HepG2 (cell line): ENCODE measurements around the gene PPP1R12C. TPM values are rescaled to one million over a fixed set of nuclear protein-coding genes. Genes with fewer than 3 reads are reported as not detected.

Experiments used
- DPF2 ChIP-seq: sonication (generic); formaldehyde crosslinking; IDR thresholded peaks from 2 replicates; pipeline ENCODE4 v1.4.0; 2020; ENCODE audit warnings: mild to moderate bottlenecking, low read depth, missing genetic modification reagents, borderline replicate concordance
- DR1 ChIP-seq: sonication (generic); formaldehyde crosslinking; IDR thresholded peaks from 2 replicates; pipeline ENCODE4 v1.8.0; 2021; ENCODE audit warnings: mild to moderate bottlenecking, missing genetic modification reagents, inconsistent platforms
- HES4 ChIP-seq: sonication (generic); formaldehyde crosslinking; IDR thresholded peaks from 2 replicates; pipeline ENCODE4 v1.9.0; 2021; ENCODE audit warnings: mild to moderate bottlenecking, missing genetic modification reagents, borderline replicate concordance
- HMG20B ChIP-seq: conservative IDR thresholded peaks from 2 replicates; pipeline ENCODE4 v1.6.1; 2016; ENCODE audit warnings: missing genetic modification reagents, missing compliant biosample characterization
- MED1 ChIP-seq: sonication (generic); formaldehyde crosslinking; IDR thresholded peaks from 2 replicates; pipeline ENCODE4 v1.4.0; 2020; ENCODE audit warnings: missing genetic modification reagents
- MXI1 ChIP-seq: IDR thresholded peaks from 3 replicates; pipeline ENCODE4 v1.6.1; 2012; ENCODE audit warnings: low read depth, low read length, inconsistent platforms, borderline replicate concordance
- ONECUT2 ChIP-seq: sonication (generic); formaldehyde crosslinking; IDR thresholded peaks from 2 replicates; pipeline ENCODE4 v1.4.0; 2020; ENCODE audit warnings: missing genetic modification reagents
- POLR2A ChIP-seq, 2 experiments: IDR thresholded peaks; 2 replicates each; pipeline ENCODE4 v1.6.1; 2011; ENCODE audit warnings: low read depth in 2 of 2, low read length in 2 of 2, mild to moderate bottlenecking in 1 of 2, moderate library complexity in 1 of 2; ENCODE audit not compliant: insufficient read depth in 1 of 2
- PRDM10 ChIP-seq: sonication (generic); formaldehyde crosslinking; IDR thresholded peaks from 2 replicates; pipeline ENCODE4 v1.4.0; 2020; ENCODE audit warnings: low read depth, missing genetic modification reagents
- SAP130 ChIP-seq: IDR thresholded peaks from 2 replicates; pipeline ENCODE4 v1.6.1; 2016; ENCODE audit warnings: low read depth
- SSRP1 ChIP-seq: IDR thresholded peaks from 2 replicates; pipeline ENCODE4 v1.6.1; 2016; ENCODE audit warnings: control low read depth
- ZBED4 ChIP-seq: sonication (generic); formaldehyde crosslinking; IDR thresholded peaks from 2 replicates; pipeline ENCODE4 v1.4.0; 2020; ENCODE audit warnings: missing genetic modification reagents, borderline replicate concordance
- ZNF367 ChIP-seq: sonication (generic); formaldehyde crosslinking; IDR thresholded peaks from 2 replicates; pipeline ENCODE4 v1.4.0; 2020; ENCODE audit warnings: missing genetic modification reagents, borderline replicate concordance
- ZNF7 ChIP-seq: IDR thresholded peaks from 2 replicates; pipeline ENCODE4 v1.6.1; 2016; ENCODE audit warnings: missing biosample characterization, missing genetic modification reagents
- ZNF780A ChIP-seq: sonication (generic); formaldehyde crosslinking; IDR thresholded peaks from 2 replicates; pipeline ENCODE4 v1.8.0; 2022; ENCODE audit warnings: mild to moderate bottlenecking, missing genetic modification reagents, moderate library complexity
- ZXDC ChIP-seq: sonication (generic); formaldehyde crosslinking; IDR thresholded peaks from 2 replicates; pipeline ENCODE4 v1.5.0; 2020; ENCODE audit warnings: mild to moderate bottlenecking, missing genetic modification reagents
- polyA plus RNA-seq, 8 experiments: library from polyadenylated mRNA; depleted of rRNA in 3 of 8; stranded (reverse) in 7 of 8; unstranded in 1 of 8; fragments of >200 nt; fragmentation: Illumina TruSeq in 4 of 8; extraction: Trizol in 4 of 8; gene quantifications; 2 replicates each; pipeline versions ENCODE4 v1.2.1 to v1.2.3, GENCODE V29; 2011 to 2016; ENCODE audit warnings: low read depth in 4 of 8, missing spikeins in 1 of 8, mixed read lengths in 1 of 8; ENCODE audit not compliant: insufficient read depth in 1 of 8
- total RNA-seq, 5 experiments: library from RNA; depleted of rRNA; stranded (reverse); fragments of >200 nt; fragmentation: Illumina TruSeq; extraction: Trizol; gene quantifications; 2 replicates each; pipeline ENCODE4 v1.2.3, GENCODE V29; 2016; ENCODE audit warnings: low read depth in 1 of 5
- TF ChIP-seq, protein P1 (sequence below): sonication (generic); formaldehyde crosslinking; IDR thresholded peaks from 2 replicates; pipeline ENCODE4 v1.4.0; 2020; ENCODE audit warnings: mild to moderate bottlenecking, missing genetic modification reagents, borderline replicate concordance

PPP1R12C gene
- total and polyA plus RNA-seq, 2 of the 13 experiments (the other 11 are each of a cell fraction or from before 2014, with no cell fraction given): 29.7 to 30.3 TPM

GRCh38 chr19:55062735-55063491 is 54.5 kb downstream of the PPP1R12C start, which contains the start of gene RDH13 (continued):
- TF ChIP-seq PRDM10 (CRISPR knock-in tag) (no peak), MXI1 (no peak), HMG20B (no peak), ZBED4 (no peak), ZNF367 (CRISPR knock-in tag) (no peak), SSRP1 (CRISPR knock-in tag) (no peak), HES4 (no peak), DR1 (CRISPR knock-in tag) (no peak), ZNF7 (CRISPR knock-in tag) (no peak), SAP130 (CRISPR knock-in tag) (peak; percentile 62; the same call in 1 of the 2 replicates), POLR2A (IDR thresholded peaks at IDR 0.05; ENCODE audit: insufficient read depth in 1 of 2, low read depth in 2 of 2, low read length in 2 of 2) (peak; percentile 46 to 84; a peak in 3 of 4 replicates), MED1 (no peak), ONECUT2 (CRISPR knock-in tag) (no peak), ZNF780A (no peak), DPF2 (CRISPR knock-in tag) (no peak), ZXDC (CRISPR knock-in tag) (no peak)
- TF ChIP-seq, protein P1, sequence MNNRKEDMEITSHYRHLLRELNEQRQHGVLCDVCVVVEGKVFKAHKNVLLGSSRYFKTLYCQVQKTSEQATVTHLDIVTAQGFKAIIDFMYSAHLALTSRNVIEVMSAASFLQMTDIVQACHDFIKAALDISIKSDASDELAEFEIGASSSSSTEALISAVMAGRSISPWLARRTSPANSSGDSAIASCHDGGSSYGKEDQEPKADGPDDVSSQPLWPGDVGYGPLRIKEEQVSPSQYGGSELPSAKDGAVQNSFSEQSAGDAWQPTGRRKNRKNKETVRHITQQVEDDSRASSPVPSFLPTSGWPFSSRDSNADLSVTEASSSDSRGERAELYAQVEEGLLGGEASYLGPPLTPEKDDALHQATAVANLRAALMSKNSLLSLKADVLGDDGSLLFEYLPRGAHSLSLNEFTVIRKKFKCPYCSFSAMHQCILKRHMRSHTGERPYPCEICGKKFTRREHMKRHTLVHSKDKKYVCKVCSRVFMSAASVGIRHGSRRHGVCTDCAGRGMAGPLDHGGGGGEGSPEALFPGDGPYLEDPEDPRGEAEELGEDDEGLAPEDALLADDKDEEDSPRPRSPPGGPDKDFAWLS: no peak
